ENCODE results near the gene RPSA.

DNA sequence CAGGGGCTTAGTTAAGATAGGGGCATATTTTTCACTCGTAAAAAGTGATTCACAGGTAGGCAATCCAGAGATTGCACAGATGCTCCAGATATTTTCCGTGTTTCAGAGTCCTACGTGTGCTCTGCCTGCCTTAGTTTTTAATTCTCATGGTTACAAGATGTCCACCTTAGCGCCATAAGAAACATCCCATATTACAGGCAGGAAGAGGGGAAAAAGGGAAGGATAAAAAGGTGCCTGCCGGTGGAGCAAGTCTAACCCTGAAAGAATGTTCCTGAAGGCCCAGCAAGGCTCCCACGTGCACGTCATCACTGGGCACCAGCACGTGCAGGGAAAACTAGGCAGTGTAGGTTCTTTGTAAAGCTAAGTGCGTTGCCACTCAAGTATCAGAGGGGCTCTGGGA, 50.8 kb downstream of the RPSA start:
- no peak for TF ChIP-seq ISL1 (CRISPR knock-in tag; IDR thresholded peaks at IDR 0.05)
- TF ChIP-seq RARB (CRISPR knock-in tag; IDR thresholded peaks at IDR 0.05): no peak
- no peak for TF ChIP-seq ZFP3 (CRISPR knock-in tag; IDR thresholded peaks at IDR 0.05)
- TF ChIP-seq ARNTL (CRISPR knock-in tag; IDR thresholded peaks at IDR 0.05; ENCODE audit: borderline replicate concordance, low read depth): no peak
- TF ChIP-seq, protein P1, sequence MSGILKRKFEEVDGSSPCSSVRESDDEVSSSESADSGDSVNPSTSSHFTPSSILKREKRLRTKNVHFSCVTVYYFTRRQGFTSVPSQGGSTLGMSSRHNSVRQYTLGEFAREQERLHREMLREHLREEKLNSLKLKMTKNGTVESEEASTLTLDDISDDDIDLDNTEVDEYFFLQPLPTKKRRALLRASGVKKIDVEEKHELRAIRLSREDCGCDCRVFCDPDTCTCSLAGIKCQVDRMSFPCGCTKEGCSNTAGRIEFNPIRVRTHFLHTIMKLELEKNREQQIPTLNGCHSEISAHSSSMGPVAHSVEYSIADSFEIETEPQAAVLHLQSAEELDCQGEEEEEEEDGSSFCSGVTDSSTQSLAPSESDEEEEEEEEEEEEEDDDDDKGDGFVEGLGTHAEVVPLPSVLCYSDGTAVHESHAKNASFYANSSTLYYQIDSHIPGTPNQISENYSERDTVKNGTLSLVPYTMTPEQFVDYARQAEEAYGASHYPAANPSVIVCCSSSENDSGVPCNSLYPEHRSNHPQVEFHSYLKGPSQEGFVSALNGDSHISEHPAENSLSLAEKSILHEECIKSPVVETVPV (CRISPR knock-in tag; IDR thresholded peaks at IDR 0.05): no peak
- TF ChIP-seq ZFP30 (CRISPR knock-in tag; IDR thresholded peaks at IDR 0.05): no peak
- TF ChIP-seq, protein P2, sequence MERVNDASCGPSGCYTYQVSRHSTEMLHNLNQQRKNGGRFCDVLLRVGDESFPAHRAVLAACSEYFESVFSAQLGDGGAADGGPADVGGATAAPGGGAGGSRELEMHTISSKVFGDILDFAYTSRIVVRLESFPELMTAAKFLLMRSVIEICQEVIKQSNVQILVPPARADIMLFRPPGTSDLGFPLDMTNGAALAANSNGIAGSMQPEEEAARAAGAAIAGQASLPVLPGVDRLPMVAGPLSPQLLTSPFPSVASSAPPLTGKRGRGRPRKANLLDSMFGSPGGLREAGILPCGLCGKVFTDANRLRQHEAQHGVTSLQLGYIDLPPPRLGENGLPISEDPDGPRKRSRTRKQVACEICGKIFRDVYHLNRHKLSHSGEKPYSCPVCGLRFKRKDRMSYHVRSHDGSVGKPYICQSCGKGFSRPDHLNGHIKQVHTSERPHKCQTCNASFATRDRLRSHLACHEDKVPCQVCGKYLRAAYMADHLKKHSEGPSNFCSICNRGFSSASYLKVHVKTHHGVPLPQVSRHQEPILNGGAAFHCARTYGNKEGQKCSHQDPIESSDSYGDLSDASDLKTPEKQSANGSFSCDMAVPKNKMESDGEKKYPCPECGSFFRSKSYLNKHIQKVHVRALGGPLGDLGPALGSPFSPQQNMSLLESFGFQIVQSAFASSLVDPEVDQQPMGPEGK (CRISPR knock-in tag; IDR thresholded peaks at IDR 0.05; ENCODE audit: borderline replicate concordance): no peak
- no peak for TF ChIP-seq ZNF8 (CRISPR knock-in tag; IDR thresholded peaks at IDR 0.05)
- no peak for TF ChIP-seq ZNF70 (CRISPR knock-in tag; IDR thresholded peaks at IDR 0.05)
- TF ChIP-seq ZNF565 (CRISPR knock-in tag; conservative IDR thresholded peaks at IDR 0.05; ENCODE audit: low read depth): no peak
- no peak for TF ChIP-seq GLIS3 (CRISPR knock-in tag; IDR thresholded peaks at IDR 0.05)
- TF ChIP-seq CSDC2 (CRISPR knock-in tag; IDR thresholded peaks at IDR 0.05): no peak
- no peak for TF ChIP-seq ZC3H10 (CRISPR knock-in tag; IDR thresholded peaks at IDR 0.05)
- no peak for TF ChIP-seq PPARA (CRISPR knock-in tag; IDR thresholded peaks at IDR 0.05; ENCODE audit: borderline replicate concordance)

Data from SK-N-SH treated with all-trans-retinoic acid at 6 μM for 48 hours (cell line).